HG03442 (cell line): ENCODE data around the gene TEX48.

ENCODE experiments used
- ATAC-seq: cut with Tn5 transposase; IDR thresholded peaks from one replicate; pipeline ENCODE4 v1.9.1; 2021; ENCODE audit warnings: mild to moderate bottlenecking, moderate library complexity; ENCODE audit not compliant: unreplicated experiment

Gene TEX48

DNA sequence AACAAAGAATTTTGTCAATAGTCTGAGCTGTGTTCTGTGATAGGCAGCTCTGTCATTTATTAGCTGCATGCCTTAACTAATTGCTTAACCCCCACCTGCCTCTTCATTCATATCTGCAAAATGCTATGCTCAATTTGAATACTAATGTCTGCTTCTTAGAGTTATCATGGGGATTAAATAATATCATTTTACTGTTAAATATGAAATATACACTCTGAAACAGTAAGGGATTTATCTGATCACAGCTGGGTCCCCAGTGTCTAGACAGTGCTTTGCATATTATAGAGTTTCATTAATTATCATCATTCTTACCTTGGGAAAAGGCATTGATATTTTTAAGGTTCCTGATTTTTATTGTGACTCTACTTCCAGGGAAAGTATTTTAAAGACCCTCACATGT is 12.0 kb downstream of the TEX48 start:
- ATAC-seq = no peak

DNA sequence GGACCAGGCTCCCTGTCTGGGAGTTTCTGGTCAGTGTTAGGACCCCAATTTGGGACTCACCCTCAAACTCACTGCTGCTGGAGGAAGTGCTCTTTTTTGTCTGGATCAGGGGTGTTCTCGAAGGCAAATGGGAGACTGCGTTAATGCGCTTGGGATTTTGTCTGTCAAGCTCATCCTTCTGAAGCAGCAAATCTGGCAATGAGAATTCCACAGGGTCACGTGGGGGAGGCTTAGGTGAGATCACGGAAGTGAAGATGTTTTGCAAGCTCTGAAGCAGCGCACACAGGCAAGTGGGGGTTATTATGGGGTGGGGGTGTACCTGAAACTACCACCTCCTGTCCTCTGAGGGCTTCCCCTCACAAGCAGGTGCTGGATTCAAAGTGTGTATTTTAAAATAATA is 13.8 kb downstream of the TEX48 start:
- ATAC-seq = no peak

DNA sequence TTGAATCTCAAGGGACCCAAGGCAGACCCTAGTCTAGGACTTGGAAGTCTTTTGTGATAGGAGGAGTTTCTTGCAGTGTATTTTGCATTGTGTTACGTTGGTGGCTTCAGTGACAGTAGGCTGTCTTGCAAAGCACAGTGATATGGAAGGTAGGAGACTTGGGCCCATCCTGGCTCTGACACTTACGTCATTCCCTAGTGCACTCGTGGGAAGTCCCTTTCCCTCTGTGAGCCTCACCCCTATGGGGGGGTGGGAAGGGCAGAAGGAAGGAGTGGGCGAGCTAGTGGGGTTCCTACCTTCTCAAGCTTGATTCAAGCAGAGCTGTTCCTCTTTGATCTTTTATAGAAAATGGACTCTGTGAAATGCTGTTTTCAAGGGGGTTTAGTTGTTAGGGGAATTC is 15.1 kb downstream of the TEX48 start:
- ATAC-seq = no peak

DNA sequence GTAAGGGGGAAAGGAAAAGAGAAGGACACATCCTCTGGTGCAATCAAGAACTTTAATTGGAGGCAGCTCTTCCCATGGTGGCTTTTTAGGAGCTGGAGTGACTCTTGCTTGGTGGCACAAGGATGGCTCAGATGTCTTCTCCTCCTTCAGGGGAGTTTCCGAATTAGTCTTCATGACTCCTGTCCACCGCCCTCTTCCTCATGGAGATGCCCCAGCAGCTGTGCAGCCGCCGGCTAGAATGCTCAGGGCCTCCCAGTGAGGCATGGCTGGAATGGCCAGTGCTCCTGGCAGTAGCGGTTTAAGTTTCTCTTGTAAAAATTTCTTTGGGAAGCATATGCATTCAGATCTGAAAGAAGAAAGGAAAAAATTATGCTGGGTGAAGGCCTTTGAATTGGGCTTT is 15.6 kb downstream of the TEX48 start:
- ATAC-seq = no peak

- no peak for ATAC-seq
Observed at GRCh38 chr9:114664181-114664580, 17.8 kb downstream of the TEX48 start.

DNA sequence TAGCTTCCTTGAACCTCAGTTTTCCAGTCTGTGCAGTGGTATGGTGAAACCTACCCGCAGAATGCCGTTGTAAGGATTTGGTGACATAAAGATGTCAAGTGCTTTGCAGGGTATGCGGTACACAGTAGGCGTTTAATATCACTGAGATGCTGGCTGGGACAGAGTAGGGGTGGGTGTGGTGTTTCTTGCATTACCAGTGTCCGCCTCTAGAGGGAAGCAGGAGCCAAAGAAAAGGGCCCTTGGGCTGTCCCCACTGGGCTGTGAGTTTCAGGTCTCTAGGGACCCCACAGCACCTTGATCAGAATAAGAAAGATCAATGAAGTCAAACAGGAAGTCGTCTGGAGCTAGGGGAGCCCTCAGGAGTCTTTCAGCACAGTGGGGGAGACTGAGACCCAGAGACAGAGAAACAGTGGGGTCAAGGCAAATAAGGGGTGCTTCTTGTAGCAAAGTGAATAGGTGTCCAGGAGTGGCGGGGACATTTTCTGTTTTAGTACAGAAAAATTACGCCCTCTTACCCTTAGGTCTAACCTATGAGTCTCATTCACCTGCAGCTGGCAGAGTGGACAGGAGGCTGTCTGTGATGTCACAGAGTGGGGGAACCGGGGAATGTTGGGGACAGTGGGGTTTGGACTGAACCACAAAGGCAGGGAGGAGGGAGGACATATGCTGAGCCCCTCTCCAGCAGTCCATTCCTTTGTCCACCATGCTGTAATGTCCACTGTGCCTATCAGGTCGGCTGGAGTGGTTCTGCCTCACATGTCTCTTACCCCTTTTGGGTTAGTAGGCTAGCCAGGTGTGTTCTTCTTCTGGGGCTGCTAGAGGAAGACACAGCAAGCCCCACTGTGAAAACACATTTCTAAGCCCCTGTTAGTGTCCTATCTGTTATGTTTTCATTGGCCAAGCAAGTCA is 19.7 kb downstream of the TEX48 start:
- ATAC-seq = peak; percentile 77

DNA sequence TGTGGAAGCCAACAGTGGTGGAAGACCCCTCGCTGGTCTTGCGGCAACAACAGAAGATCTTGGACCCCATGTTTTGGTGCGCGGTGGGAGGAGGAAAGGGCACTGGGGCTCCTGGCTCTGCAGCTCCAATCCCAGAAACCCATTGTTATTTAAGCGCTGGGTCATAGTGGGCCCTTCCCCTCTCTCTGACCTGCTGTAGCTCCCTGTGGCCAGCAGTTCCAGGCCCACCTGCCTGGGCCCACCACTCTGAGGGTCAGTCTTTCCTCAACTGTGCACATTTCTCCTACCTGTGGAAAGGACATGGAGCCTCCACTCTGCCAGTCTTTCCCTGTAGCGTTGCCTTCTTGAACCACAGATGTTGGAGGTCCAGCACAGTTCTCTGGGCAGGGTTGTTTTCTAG is 24.3 kb downstream of the TEX48 start, which contains the start of gene TEX53:
Gene TEX53 (minus strand): TSS at position 101 of the 400 bp plus-strand sequence. CDS start 31 bp downstream, at position 70.
- no peak for ATAC-seq

DNA sequence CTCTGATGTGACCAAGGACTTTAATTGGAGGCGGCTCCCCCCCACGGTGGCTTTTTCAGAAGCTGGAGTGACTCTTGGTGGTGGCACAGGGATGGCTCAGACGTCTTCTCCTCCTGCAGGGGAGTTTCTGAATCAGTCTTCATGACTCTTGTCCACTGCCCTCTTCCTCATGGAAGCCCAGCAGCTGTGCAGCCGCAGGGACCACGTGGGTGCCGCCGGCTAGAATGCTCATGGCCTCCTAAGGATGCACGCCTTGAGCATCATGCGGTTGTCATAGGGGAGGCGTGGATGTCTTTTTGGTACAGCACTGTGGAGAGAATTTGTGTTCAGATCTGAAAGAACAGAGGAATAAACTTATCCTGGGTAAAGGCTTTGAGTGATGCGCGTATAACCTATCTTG is 25.7 kb downstream of the TEX48 start:
- no peak for ATAC-seq

GRCh38 chr9:114655689-114656088 is 26.3 kb downstream of the TEX48 start:
- no peak for ATAC-seq

DNA sequence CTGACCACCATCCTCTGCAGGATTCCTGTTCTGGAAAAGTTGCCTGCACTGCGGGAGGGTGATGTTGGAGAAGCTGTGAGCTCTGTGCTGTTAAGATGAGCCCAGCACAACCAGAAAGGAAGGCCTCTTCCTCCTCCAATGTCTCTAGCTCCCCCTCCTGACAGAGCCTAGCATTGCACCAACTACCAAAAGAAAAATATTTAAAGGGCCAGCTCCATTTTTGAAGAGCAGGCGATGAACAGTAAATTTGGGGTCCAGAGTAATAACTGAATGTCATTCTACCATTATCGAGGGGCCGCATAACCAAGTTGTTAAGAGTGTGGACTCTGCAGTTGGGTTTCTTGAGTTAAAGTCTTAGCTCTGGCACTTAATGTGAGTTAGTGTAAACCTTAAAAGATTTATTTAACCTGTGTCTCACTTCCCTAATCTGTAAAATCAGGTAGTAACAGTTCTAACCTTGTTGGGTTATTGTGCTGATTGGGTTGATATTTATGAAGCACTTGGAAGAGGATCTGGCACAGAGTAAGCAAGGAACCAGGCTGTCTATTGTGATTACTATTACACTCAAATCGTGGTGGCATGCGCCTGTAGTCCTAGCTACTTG is 28.3 kb downstream of the TEX48 start:
- peak; percentile 71 for ATAC-seq

DNA sequence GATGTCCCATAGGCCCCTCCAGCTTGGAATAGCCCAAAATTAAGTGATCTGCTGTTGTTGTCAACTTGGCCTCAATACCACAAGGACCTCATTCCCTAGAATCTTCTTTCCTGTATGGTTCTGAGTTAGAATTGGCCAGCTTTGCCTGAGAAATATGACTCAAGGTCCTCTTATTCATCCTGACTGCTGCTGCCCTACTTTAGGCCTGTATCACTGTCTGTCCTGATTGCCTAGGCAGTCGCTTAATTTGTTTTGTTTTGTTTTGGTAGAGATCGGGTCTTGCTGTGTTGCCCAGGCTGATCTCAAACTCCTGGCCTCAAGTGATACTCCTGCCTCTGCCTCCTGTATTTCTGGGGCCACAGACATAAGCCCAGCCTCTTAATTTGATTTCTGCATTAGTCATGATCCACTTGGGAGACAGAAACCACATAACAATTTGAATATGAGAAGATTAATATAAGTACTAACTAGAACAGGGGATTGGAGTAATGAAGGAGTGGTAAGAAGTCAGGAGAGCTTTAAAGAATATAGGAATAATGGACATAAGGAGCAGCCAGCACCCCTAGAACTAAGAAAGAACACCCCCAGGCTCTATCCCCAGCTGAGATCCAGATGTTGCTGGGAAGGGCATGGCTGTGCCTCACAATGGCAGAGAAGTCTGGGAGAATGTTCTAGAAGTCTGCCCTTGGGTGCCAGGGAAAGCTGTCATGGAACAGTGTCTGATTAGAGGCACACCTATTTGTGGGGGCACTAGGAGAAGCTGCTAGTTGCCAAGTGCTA is 29.0 kb downstream of the TEX48 start:
- ATAC-seq = no peak

- no peak for ATAC-seq
Observed at GRCh38 chr9:114643896-114644295, 38.1 kb downstream of the TEX48 start.

DNA sequence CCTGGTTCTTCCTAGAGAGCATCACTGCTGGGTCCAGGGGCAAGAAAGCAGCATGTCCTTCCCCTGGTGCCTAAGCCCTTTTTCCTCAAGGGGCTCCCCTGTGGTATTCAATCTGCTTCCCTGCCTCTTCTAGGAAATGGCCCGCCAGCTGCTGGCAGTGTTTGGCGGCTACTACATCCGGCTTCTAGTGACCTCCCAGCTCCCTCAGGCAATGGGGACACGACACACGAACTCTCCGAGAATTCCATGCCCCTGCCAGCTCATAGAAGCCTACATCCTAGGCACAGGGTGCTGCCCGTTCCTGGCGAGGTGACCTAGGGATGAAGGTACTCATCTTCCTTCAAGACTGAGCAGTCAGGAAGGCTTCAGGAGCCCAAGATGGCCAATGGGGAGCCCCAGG is 39.0 kb downstream of the TEX48 start:
- no peak for ATAC-seq

DNA sequence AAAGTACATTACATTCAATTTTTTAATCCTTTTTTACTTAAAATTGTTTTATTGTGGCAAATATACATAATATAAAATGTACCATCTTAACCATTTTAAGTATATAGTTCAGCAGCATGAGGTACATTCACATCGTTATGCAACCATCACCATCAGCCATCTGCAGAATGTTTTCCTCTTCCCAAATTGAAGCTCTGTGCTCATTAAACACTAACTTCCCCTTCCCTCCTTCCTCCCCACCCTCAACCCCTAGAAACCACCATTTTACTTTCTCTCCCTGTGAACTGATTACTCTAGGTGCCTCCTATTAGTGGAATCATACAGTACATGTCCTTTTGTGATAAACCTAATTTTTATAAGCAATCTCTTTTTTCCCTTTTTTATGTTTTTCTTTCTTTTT is 40.0 kb downstream of the TEX48 start:
- ATAC-seq = no peak

- no peak for ATAC-seq
Observed at GRCh38 chr9:114638404-114638803, 43.6 kb downstream of the TEX48 start.

DNA sequence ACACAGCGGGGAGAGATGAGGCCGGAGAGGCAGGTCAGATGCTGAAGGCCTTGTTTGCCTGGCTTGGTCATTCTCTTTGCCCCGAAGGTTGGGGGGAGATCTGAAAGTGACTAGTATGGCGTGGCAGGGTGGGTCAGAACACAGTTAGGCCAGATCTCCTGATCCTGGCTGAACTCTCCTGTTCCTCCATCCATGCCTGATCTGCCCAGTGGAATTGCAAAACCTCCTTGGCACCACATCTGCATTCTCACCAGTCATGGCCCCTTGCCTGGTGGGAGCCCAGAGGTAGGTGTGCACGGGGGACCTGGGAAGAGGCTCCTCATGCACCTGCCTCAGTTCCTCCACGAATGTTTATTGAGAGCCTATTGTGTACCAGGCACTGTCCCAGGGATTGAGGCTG is 47.6 kb downstream of the TEX48 start:
- ATAC-seq = no peak

- no peak for ATAC-seq
Observed at GRCh38 chr9:114633438-114634089, 48.4 kb downstream of the TEX48 start.

DNA sequence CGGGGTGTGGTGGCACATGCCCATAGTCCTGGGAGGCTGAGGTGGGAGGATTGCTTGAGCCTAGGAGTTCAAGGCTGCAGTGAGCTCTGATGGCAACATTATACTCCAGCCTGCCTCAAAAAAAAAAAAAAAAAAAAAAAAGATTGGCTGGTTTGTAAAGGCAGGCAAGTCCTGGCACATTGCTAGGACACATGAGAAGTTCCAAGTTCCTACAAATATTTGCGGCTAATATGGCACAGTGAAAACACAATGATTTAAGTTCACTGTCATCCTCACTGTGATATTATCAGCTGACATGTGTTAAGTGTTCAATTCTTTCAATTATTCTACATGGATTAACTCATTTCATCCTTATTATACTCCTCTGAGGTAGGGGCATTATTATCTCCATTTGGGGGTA is 50.8 kb downstream of the TEX48 start:
- ATAC-seq = no peak

DNA sequence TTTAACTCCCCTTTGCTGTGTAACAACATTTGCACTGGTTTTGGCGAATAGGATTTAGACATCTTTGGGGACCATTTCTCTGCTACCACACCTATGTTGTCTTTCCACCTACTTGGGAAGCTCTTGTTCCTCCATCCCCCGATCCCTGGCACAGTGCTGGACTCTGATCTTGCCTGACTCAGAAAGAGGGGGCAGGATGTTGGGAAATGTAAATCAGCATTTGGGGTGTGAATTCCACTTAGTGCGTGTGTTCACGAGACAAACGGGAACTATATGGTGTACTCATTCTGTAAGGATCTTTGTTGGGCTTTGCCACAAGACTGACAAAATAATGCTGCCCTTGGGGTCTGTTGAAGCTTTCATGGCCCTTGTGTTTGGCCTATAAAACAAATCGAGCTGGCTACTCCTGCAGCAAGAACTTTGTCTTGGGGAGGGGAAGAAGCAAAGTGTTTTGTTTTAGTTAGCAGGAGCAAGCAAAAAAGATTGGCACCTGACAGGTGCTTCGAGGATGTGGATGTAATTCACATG is 52.4 kb downstream of the TEX48 start:
- ATAC-seq = no peak

GRCh38 chr9:114627553-114627952 is 54.4 kb downstream of the TEX48 start:
- no peak for ATAC-seq
